HG02642 (cell line): ENCODE results near the gene CRYBG1.

ENCODE experiments used
- ATAC-seq: cut with Tn5 transposase; IDR thresholded peaks from one replicate; pipeline ENCODE4 v1.9.1; 2021; ENCODE audit warnings: mild to moderate bottlenecking; ENCODE audit not compliant: unreplicated experiment, poor library complexity

Gene CRYBG1

GRCh38 chr6:106456756-106457155, 96.2 kb downstream of the CRYBG1 start:
- no peak for ATAC-seq

- ATAC-seq: no peak
Measured at GRCh38 chr6:106458021-106458986, 97.8 kb downstream of the CRYBG1 start.

- ATAC-seq: no peak
Measured at GRCh38 chr6:106460481-106460880, 100.0 kb downstream of the CRYBG1 start.

- ATAC-seq: no peak
Measured at GRCh38 chr6:106461084-106461483, 100.6 kb downstream of the CRYBG1 start.

GRCh38 chr6:106462923-106463557, 102.5 kb downstream of the CRYBG1 start:
- no peak for ATAC-seq

GRCh38 chr6:106466211-106466610, 105.7 kb downstream of the CRYBG1 start:
- ATAC-seq: no peak

GRCh38 chr6:106468935-106469334, 108.4 kb downstream of the CRYBG1 start:
- no peak for ATAC-seq

- no peak for ATAC-seq
Measured at GRCh38 chr6:106469882-106470281, 109.4 kb downstream of the CRYBG1 start.

GRCh38 chr6:106470316-106470715, 109.8 kb downstream of the CRYBG1 start:
- no peak for ATAC-seq

GRCh38 chr6:106470811-106471210, 110.3 kb downstream of the CRYBG1 start:
- no peak for ATAC-seq

- ATAC-seq: no peak
Measured at GRCh38 chr6:106473812-106474211, 113.3 kb downstream of the CRYBG1 start.

- no peak for ATAC-seq
Measured at GRCh38 chr6:106474466-106474865, 113.9 kb downstream of the CRYBG1 start.

- ATAC-seq: no peak
Measured at GRCh38 chr6:106475284-106475683, 114.8 kb downstream of the CRYBG1 start.

- no peak for ATAC-seq
Measured at GRCh38 chr6:106476331-106477105, 116.0 kb downstream of the CRYBG1 start.

- no peak for ATAC-seq
Measured at GRCh38 chr6:106477146-106477545, 116.6 kb downstream of the CRYBG1 start.

- ATAC-seq: no peak
Measured at GRCh38 chr6:106477790-106478189, 117.3 kb downstream of the CRYBG1 start.

GRCh38 chr6:106486236-106486635, 125.7 kb downstream of the CRYBG1 start:
- no peak for ATAC-seq

- ATAC-seq: no peak
Measured at GRCh38 chr6:106488494-106489370, 128.2 kb downstream of the CRYBG1 start.

- no peak for ATAC-seq
Measured at GRCh38 chr6:106490030-106490429, 129.5 kb downstream of the CRYBG1 start.

GRCh38 chr6:106490436-106490835, 129.9 kb downstream of the CRYBG1 start:
- no peak for ATAC-seq
